CD14-positive monocyte (primary cell): ENCODE data around the gene RNASE4. TPM values are rescaled to one million over a fixed set of nuclear protein-coding genes. Genes with fewer than 3 reads are reported as not detected.

Experiments used
- DNase-seq, 3 donors: peaks; one replicate each; pipeline ENCODE4 v3.0.0-alpha.2; 2011 to 2022
- H2AFZ ChIP-seq: 2 replicates; pipeline ENCODE4 v1.6.0; 2012; ENCODE audit warnings: mild to moderate bottlenecking, low read depth, low read length, inconsistent platforms; ENCODE audit not compliant: insufficient read depth, poor library complexity, severe bottlenecking
- H3K27ac ChIP-seq, 2 donors: 1 replicate in 1 of 2; 2 replicates in 1 of 2; pipeline ENCODE4 v1.5.1; 2012 to 2013; ENCODE audit warnings: low read length in 2 of 2, control low read depth in 1 of 2, inconsistent platforms in 1 of 2, low read depth in 1 of 2, mild to moderate bottlenecking in 1 of 2
- H3K27me3 ChIP-seq, 2 donors: one replicate each; pipeline versions ENCODE4 v1.6.0 to v1.6.1; 2011 to 2013; ENCODE audit warnings: low read length in 2 of 2; ENCODE audit not compliant: control insufficient read depth in 2 of 2, insufficient read depth in 2 of 2
- H3K36me3 ChIP-seq, 2 donors: replicated peaks in 1 of 2; 1 replicate in 1 of 2; 2 replicates in 1 of 2; pipeline versions ENCODE4 v1.5.1 to v1.6.1; 2012 to 2013; ENCODE audit warnings: low read length in 2 of 2, control low read depth in 1 of 2, inconsistent platforms in 1 of 2, mild to moderate bottlenecking in 1 of 2; ENCODE audit not compliant: insufficient read depth in 2 of 2, control insufficient read depth in 1 of 2
- H3K4me1 ChIP-seq, 2 donors: 1 replicate in 1 of 2; 2 replicates in 1 of 2; pipeline versions ENCODE4 v1.5.1 to v1.6.1; 2012 to 2013; ENCODE audit warnings: low read length in 2 of 2, control low read depth in 1 of 2, inconsistent platforms in 1 of 2, mild to moderate bottlenecking in 1 of 2, moderate library complexity in 1 of 2; ENCODE audit not compliant: insufficient read depth in 2 of 2, control insufficient read depth in 1 of 2
- H3K4me2 ChIP-seq: replicated peaks from 2 replicates; pipeline ENCODE3; 2012; ENCODE audit warnings: low read length, moderate library complexity, mild to moderate bottlenecking; ENCODE audit not compliant: poor library complexity, severe bottlenecking; ENCODE audit errors: extremely low read depth
- H3K4me3 ChIP-seq, 3 experiments: fragments of 200-600 bp in 1 of 3; sonication (generic) in 1 of 3; replicated peaks in 1 of 3; 1 replicate in 2 of 3; 2 replicates in 1 of 3; pipeline ENCODE4 v1.5.1; 2011 to 2013; ENCODE audit warnings: low read length in 3 of 3, mild to moderate bottlenecking in 3 of 3, control low read depth in 2 of 3, low read depth in 2 of 3, inconsistent platforms in 1 of 3, moderate library complexity in 1 of 3
- H3K79me2 ChIP-seq: 2 replicates; pipeline ENCODE4 v1.6.0; 2012; ENCODE audit warnings: mild to moderate bottlenecking, control low read depth, inconsistent platforms, low read length, moderate library complexity; ENCODE audit not compliant: insufficient read depth
- H3K9ac ChIP-seq: 2 replicates; pipeline ENCODE4 v1.6.0; 2017; ENCODE audit warnings: low read length, mild to moderate bottlenecking; ENCODE audit not compliant: insufficient read depth, poor library complexity, severe bottlenecking
- H3K9me3 ChIP-seq, 2 donors: replicated peaks in 1 of 2; 1 replicate in 1 of 2; 2 replicates in 1 of 2; pipeline versions ENCODE4 v1.5.1 to v1.6.1; 2012 to 2013; ENCODE audit warnings: low read length in 2 of 2, control low read depth in 1 of 2; ENCODE audit not compliant: control insufficient read depth in 1 of 2, insufficient read depth in 1 of 2
- H4K20me1 ChIP-seq: 2 replicates; pipeline ENCODE4 v1.6.0; 2012; ENCODE audit warnings: mild to moderate bottlenecking, low read length, control low read depth, moderate library complexity; ENCODE audit not compliant: insufficient read depth
- H3K27ac Mint-ChIP-seq, 7 donors: one replicate each; pipeline ENCODE4 v1.8.0; 2020; ENCODE audit warnings: mild to moderate bottlenecking in 7 of 7, mixed read lengths in 7 of 7, moderate library complexity in 6 of 7, inconsistent platforms in 2 of 7
- H3K27me3 Mint-ChIP-seq, 3 donors: one replicate each; pipeline ENCODE4 v1.8.0; 2021 to 2022; ENCODE audit warnings: low read depth in 3 of 3, mild to moderate bottlenecking in 3 of 3, mixed read lengths in 3 of 3, moderate library complexity in 3 of 3, inconsistent platforms in 1 of 3
- H3K36me3 Mint-ChIP-seq, 2 donors: one replicate each; pipeline ENCODE4 v1.8.0; 2020; ENCODE audit warnings: mixed read lengths in 2 of 2, inconsistent platforms in 1 of 2, mild to moderate bottlenecking in 1 of 2
- H3K4me1 Mint-ChIP-seq: one replicate; pipeline ENCODE4 v1.8.0; 2020; ENCODE audit warnings: mild to moderate bottlenecking, mixed read lengths
- H3K4me3 Mint-ChIP-seq, 2 donors: one replicate each; pipeline ENCODE4 v1.8.0; 2020; ENCODE audit warnings: mild to moderate bottlenecking in 2 of 2, mixed read lengths in 2 of 2, moderate library complexity in 1 of 2
- H3K9me3 Mint-ChIP-seq, 7 donors: one replicate each; pipeline ENCODE4 v1.8.0; 2020 to 2022; ENCODE audit warnings: mixed read lengths in 7 of 7, mild to moderate bottlenecking in 6 of 7, moderate library complexity in 6 of 7, inconsistent platforms in 2 of 7
- CTCF ChIP-seq: fragments of 200-600 bp; IDR thresholded peaks from one replicate; pipeline ENCODE4 v1.8.0; 2022; ENCODE audit warnings: antibody characterized with exemption, mild to moderate bottlenecking
- WGBS: methylation state at CpG from one replicate; pipeline ENCODE4 v1.1.5; 2013; ENCODE audit warnings: missing lambda C conversion rate; ENCODE audit not compliant: insufficient coverage; 5-methylcytosine and 5-hydroxymethylcytosine counted together
- intact Hi-C, 2 donors: fragments of 100-400 bp; cut with micrococcal nuclease; formaldehyde crosslinking; loops; one replicate each; pipeline versions ENCODE4 v1.15.0 to v1.15.1; 2023
- polyA plus RNA-seq, 3 donors: library from polyadenylated mRNA; depleted of rRNA in 1 of 3; unstranded in 2 of 3; stranded (reverse) in 1 of 3; fragments of 300-500 nt in 2 of 3; fragments of >200 nt in 1 of 3; fragmentation: Illumina TruSeq in 2 of 3; gene quantifications; 1 replicate in 2 of 3; 2 replicates in 1 of 3; pipeline ENCODE4 v1.2.3, GENCODE V29; 2012 to 2021

RNASE4 gene
- polyA plus RNA-seq, 3 donors: 18.5 to 85.8 (median 49.1) TPM

DNA sequence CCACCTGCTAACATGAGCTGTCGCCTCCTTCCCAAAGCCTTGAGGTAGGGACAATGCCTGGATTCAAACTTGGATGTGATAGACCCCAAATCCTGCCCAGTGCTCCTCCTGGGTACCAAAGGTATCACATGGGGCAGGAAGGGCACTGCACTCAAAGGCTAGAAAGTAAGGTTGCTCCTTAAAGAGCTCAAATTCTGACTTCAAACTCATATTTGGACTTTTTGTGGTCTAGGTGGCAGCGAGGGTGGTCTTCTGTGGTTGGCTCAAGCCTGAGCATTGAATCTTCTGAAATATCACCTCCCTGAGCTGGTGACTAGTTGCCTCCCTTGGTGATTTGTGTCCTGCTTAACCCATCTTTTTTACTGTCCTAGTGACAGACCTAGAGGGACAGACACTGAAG is 8.3 kb upstream of the RNASE4 start:
- Mint-ChIP-seq H3K27ac (peak overlapping the region in 1 of 7 donors; percentile 23), H3K9me3 (peaks cover 0 to 2% (median 0%) of the 10 kb centered on the region in 7 donors), H3K36me3 (no peaks in the 10 kb centered on the region), H3K4me1 (peaks cover 18% of the 10 kb centered on the region), H3K4me3 (peak overlapping the region in 1 of 2 donors; percentile 51), H3K27me3 (peaks cover 2 to 4% (median 3%) of the 10 kb centered on the region in 3 donors)
- 100% methylated on average over 1 of the region's 2 CpGs for WGBS
- TF ChIP-seq CTCF: no peak
- Histone ChIP-seq H3K79me2 (no peaks in the 10 kb centered on the region), H4K20me1 (no peaks in the 10 kb centered on the region), H2AFZ (no peak overlapping the region), H3K4me1 (peaks cover 17% of the 10 kb centered on the region in 2 donors), H3K36me3 (no peaks in the 10 kb centered on the region), H3K9ac (no peak overlapping the region), H3K27me3 (no peaks in the 10 kb centered on the region), H3K4me2 (no peak overlapping the region), H3K27ac (no peak overlapping the region), H3K9me3 (no peaks in the 10 kb centered on the region), H3K4me3 (no peak overlapping the region)
- intact Hi-C loops: no loop called here
- no peak for DNase-seq

DNA sequence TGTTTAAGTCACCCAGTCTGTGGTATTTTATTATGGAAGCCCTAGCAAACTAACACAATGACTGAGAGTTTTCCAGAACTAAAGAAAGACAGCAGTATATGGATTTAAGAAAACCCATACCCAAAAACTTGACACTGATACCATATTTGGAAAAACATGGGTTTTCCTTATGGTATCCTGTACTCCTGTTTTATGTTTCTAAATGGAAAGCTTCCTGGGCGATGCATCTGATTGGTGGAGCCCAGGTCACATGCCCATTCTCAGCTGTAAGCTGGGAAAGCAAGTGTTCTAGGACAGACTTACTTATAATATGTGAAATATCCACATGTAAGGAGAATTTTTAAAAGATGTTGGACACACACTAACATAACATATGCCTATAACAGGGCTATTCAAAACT is 4.5 kb upstream of the RNASE4 start:
- no peaks in the 10 kb centered on the region for H3K9me3 ChIP-seq
- no peak overlapping the region for H3K4me3 ChIP-seq
- H3K4me1 Mint-ChIP-seq: peaks cover 26% of the 10 kb centered on the region
- no peak for TF ChIP-seq CTCF
- H3K4me2 ChIP-seq: peak overlapping the region; percentile 88
- peaks cover 0 to 7% (median 2%) of the 10 kb centered on the region in 3 donors for H3K27me3 Mint-ChIP-seq
- no peak overlapping the region for H3K4me3 Mint-ChIP-seq
- peaks cover 41 to 44% of the 10 kb centered on the region in 2 donors for H3K4me1 ChIP-seq
- intact Hi-C loops: loop anchor here (5.0 to 10.0 kb wide), 6 partner anchors 48 to 425 kb away; partner anchors contain the start of genes PARP2 (in 1 of the 2), TMEM253 (in 1 of the 2) and ZNF219 (in 1 of the 2)
- H3K9ac ChIP-seq: no peak overlapping the region
- H3K27me3 ChIP-seq: no peaks in the 10 kb centered on the region
- DNase-seq: peak in 2 of 3 donors; percentile 21 to 28
- 100% methylated on average over 1 of the region's 1 CpG for WGBS
- no peaks in the 10 kb centered on the region for H3K36me3 Mint-ChIP-seq
- no peak overlapping the region for H2AFZ ChIP-seq
- H3K9me3 Mint-ChIP-seq: no peaks in the 10 kb centered on the region
- H3K27ac ChIP-seq: no peak overlapping the region
- no peaks in the 10 kb centered on the region for H4K20me1 ChIP-seq
- no peaks in the 10 kb centered on the region for H3K36me3 ChIP-seq
- no peak overlapping the region for H3K27ac Mint-ChIP-seq
- H3K79me2 ChIP-seq: no peaks in the 10 kb centered on the region
